K562 (cell line): ENCODE results near the gene AARS1. TPM values are rescaled to one million over a fixed set of nuclear protein-coding genes. Genes with fewer than 3 reads are reported as not detected.

Experiments
- CAMTA2 ChIP-seq: fragments of 250-450 bp; sonication (Bioruptor Pico); conservative IDR thresholded peaks from 2 replicates; pipeline ENCODE4 v1.5.1; 2022
- CTCF ChIP-seq, 3 experiments: IDR thresholded peaks in 2 of 3; conservative IDR thresholded peaks in 1 of 3; 2 replicates each; pipeline ENCODE4 v1.5.1; 2011 to 2012; ENCODE audit warnings: low read length in 3 of 3, mild to moderate bottlenecking in 3 of 3, control low read depth in 2 of 3, improper control_type of control experiment in 1 of 3, inconsistent platforms in 1 of 3, low read depth in 1 of 3, mixed read lengths in 1 of 3, moderate library complexity in 1 of 3; ENCODE audit not compliant: insufficient read depth in 2 of 3
- E2F5 ChIP-seq: sonication (generic); formaldehyde crosslinking; IDR thresholded peaks from 2 replicates; pipeline ENCODE4 v1.8.0; 2022; ENCODE audit warnings: mild to moderate bottlenecking, missing genetic modification reagents
- MTF1 ChIP-seq: fragments of 250-450 bp; sonication (Bioruptor Pico); IDR thresholded peaks from 2 replicates; pipeline ENCODE4 v1.9.0; 2021; ENCODE audit warnings: moderate library complexity, mild to moderate bottlenecking, inconsistent platforms, borderline replicate concordance
- PHF8 ChIP-seq: fragments of 200-600 bp; sonication (generic); IDR thresholded peaks from 2 replicates; pipeline ENCODE4 v1.6.1; 2012; ENCODE audit warnings: mixed run types, mild to moderate bottlenecking, inconsistent platforms, low read length, moderate library complexity, borderline replicate concordance
- PKNOX1 ChIP-seq: fragments of 450-650 bp; IDR thresholded peaks from 2 replicates; pipeline ENCODE4 v1.6.1; 2016
- POLR2B ChIP-seq: fragments of 450-650 bp; IDR thresholded peaks from 2 replicates; pipeline ENCODE4 v1.6.1; 2018; ENCODE audit warnings: low read depth; ENCODE audit not compliant: partially characterized antibody
- RAD21 ChIP-seq, 2 experiments: fragments of 250-450 bp in 1 of 2; fragments of 450-650 bp in 1 of 2; sonication (Bioruptor Pico) in 1 of 2; formaldehyde crosslinking in 1 of 2; IDR thresholded peaks in 1 of 2; conservative IDR thresholded peaks in 1 of 2; 2 replicates each; pipeline versions ENCODE4 v1.4.0 to v1.8.0; 2020 to 2022; ENCODE audit warnings: mild to moderate bottlenecking in 2 of 2, moderate library complexity in 1 of 2
- RCOR1 ChIP-seq, 2 experiments: IDR thresholded peaks; 2 replicates each; pipeline ENCODE4 v1.6.1; 2012; ENCODE audit warnings: low read depth in 2 of 2, low read length in 2 of 2, borderline replicate concordance in 1 of 2, improper control_type of control experiment in 1 of 2
- SPI1 ChIP-seq: IDR thresholded peaks from 2 replicates; pipeline ENCODE4 v1.6.1; 2011; ENCODE audit warnings: low read depth, low read length, control low read depth, borderline replicate concordance
- STAG1 ChIP-seq: sonication (generic); formaldehyde crosslinking; IDR thresholded peaks from 2 replicates; pipeline ENCODE4 v1.5.0; 2020; ENCODE audit warnings: missing genetic modification reagents, borderline replicate concordance
- TARDBP ChIP-seq: fragments of 450-650 bp; IDR thresholded peaks from 2 replicates; pipeline ENCODE4 v1.6.1; 2016
- XRCC3 ChIP-seq: fragments of 450-650 bp; IDR thresholded peaks from 2 replicates; pipeline ENCODE4 v1.6.1; 2017; ENCODE audit warnings: mild to moderate bottlenecking, moderate library complexity
- polyA plus RNA-seq, 8 experiments: library from polyadenylated mRNA; depleted of rRNA in 4 of 8; stranded (reverse) in 5 of 8; unstranded in 3 of 8; fragments of >200 nt; fragmentation: Nextera tagmentation in 2 of 8; fragmentation: Illumina TruSeq in 1 of 8; extraction: Ambion mirVana in 2 of 8; extraction: Trizol in 1 of 8; gene quantifications; 2 replicates each; pipeline versions ENCODE4 v1.2.1 to v1.2.3, GENCODE V29; 2011 to 2014; ENCODE audit warnings: inconsistent platforms in 1 of 8, missing spikeins in 1 of 8
- total RNA-seq, 7 experiments: library from RNA; depleted of rRNA in 6 of 7; stranded (reverse); fragments of >200 nt in 6 of 7; fragmentation: Illumina TruSeq in 2 of 7; extraction: Trizol in 2 of 7; gene quantifications; 2 replicates each; pipeline versions ENCODE4 v1.2.1 to v1.2.3, GENCODE V29; 2011 to 2021; ENCODE audit warnings: low replicate concordance in 1 of 7
- TF ChIP-seq, protein P1 (sequence below): sonication (generic); formaldehyde crosslinking; IDR thresholded peaks from 2 replicates; pipeline ENCODE4 v1.8.1; 2023; ENCODE audit warnings: missing genetic modification reagents, mild to moderate bottlenecking, borderline replicate concordance
- TF ChIP-seq, protein P2 (sequence below): conservative IDR thresholded peaks from 2 replicates; pipeline ENCODE4 v1.6.1; 2011; ENCODE audit warnings: low read depth, mild to moderate bottlenecking, low read length; ENCODE audit not compliant: control insufficient read depth

Gene AARS1
- total and polyA plus RNA-seq, 9 of the 15 experiments (the other 6 are each of a cell fraction or from before 2014, with no cell fraction given) = 50.1 to 235 (median 174) TPM

DNA sequence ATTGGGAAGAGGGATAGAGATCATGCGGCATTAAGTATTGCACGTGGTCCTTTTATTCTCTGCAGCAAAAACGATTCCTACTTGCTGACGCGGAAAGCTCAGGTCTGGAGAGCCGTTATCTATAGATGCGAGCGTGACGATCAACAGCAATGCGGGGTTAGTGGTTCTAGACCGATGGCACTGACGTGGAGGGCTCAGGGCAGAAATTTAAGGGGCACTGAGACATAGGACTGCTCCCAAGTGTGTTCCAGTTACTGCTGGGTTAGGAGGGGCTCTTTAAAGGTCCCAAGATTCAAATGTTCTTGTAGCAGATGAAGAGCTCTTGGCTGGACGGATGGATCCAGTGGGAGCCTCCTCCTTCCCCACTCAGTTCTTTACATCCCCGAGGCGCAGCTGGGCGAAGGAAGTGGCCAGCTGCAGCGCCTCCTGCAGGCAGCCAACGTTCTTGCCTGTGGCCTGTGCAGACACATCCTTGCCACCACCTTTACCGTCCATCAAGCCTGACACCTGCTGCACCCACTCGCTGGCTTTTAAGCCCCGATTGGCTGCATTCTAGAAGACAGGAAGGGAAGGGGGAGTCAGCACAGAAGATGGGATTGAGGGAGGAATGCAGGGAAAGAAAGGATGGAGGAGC, 36.8 kb downstream of the AARS1 start (continued):
- TF ChIP-seq CTCF (IDR thresholded peaks at IDR 0.05 in 2 of 3, conservative IDR thresholded peaks at IDR 0.05 in 1 of 3; ENCODE audit: insufficient read depth in 2 of 3, low read depth in 1 of 3, low read length in 3 of 3) (peak; percentile 67 to 89 (median 76)), RAD21 (CRISPR knock-in tag; conservative IDR thresholded peaks at IDR 0.05 in 1 of 2, IDR thresholded peaks at IDR 0.05 in 1 of 2) (0 out of 4 replicates have a peak, but pooled peaks of 1 of the 2 experiments have one; percentile 14), STAG1 (CRISPR knock-in tag) (0 out of 2 replicates have a peak, but pooled peaks have one; percentile 32), CAMTA2 (CRISPR knock-in tag) (no peak), RCOR1 (IDR thresholded peaks at IDR 0.05; ENCODE audit: borderline replicate concordance in 1 of 2, low read depth in 2 of 2, low read length in 2 of 2) (peak in 1 of 2 experiments; percentile 30; a peak in 1 of 4 replicates), PKNOX1 (peak; percentile 72), SPI1 (peak; percentile 65), TARDBP (0 out of 2 replicates have a peak, but pooled peaks have one; percentile 20), PHF8 (no peak), XRCC3 (no peak), MTF1 (CRISPR knock-in tag) (0 out of 2 replicates have a peak, but pooled peaks have one; percentile 23), POLR2B (peak; percentile 23), E2F5 (CRISPR knock-in tag) (peak; percentile 10; the same call in 1 of the 2 replicates)
- TF ChIP-seq, protein P1, sequence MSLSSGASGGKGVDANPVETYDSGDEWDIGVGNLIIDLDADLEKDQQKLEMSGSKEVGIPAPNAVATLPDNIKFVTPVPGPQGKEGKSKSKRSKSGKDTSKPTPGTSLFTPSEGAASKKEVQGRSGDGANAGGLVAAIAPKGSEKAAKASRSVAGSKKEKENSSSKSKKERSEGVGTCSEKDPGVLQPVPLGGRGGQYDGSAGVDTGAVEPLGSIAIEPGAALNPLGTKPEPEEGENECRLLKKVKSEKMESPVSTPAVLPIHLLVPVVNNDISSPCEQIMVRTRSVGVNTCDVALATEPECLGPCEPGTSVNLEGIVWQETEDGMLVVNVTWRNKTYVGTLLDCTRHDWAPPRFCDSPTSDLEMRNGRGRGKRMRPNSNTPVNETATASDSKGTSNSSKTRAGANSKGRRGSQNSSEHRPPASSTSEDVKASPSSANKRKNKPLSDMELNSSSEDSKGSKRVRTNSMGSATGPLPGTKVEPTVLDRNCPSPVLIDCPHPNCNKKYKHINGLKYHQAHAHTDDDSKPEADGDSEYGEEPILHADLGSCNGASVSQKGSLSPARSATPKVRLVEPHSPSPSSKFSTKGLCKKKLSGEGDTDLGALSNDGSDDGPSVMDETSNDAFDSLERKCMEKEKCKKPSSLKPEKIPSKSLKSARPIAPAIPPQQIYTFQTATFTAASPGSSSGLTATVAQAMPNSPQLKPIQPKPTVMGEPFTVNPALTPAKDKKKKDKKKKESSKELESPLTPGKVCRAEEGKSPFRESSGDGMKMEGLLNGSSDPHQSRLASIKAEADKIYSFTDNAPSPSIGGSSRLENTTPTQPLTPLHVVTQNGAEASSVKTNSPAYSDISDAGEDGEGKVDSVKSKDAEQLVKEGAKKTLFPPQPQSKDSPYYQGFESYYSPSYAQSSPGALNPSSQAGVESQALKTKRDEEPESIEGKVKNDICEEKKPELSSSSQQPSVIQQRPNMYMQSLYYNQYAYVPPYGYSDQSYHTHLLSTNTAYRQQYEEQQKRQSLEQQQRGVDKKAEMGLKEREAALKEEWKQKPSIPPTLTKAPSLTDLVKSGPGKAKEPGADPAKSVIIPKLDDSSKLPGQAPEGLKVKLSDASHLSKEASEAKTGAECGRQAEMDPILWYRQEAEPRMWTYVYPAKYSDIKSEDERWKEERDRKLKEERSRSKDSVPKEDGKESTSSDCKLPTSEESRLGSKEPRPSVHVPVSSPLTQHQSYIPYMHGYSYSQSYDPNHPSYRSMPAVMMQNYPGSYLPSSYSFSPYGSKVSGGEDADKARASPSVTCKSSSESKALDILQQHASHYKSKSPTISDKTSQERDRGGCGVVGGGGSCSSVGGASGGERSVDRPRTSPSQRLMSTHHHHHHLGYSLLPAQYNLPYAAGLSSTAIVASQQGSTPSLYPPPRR (CRISPR knock-in tag) = 0 out of 2 replicates have a peak, but pooled peaks have one; percentile 58
- TF ChIP-seq, protein P2, sequence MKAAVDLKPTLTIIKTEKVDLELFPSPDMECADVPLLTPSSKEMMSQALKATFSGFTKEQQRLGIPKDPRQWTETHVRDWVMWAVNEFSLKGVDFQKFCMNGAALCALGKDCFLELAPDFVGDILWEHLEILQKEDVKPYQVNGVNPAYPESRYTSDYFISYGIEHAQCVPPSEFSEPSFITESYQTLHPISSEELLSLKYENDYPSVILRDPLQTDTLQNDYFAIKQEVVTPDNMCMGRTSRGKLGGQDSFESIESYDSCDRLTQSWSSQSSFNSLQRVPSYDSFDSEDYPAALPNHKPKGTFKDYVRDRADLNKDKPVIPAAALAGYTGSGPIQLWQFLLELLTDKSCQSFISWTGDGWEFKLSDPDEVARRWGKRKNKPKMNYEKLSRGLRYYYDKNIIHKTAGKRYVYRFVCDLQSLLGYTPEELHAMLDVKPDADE = 0 out of 2 replicates have a peak, but pooled peaks have one; percentile 22
